CD4-positive, alpha-beta T cell treated with Interleukin-12 subunit alpha and Interleukin-12 subunit beta, for 1 hour (primary cell): Measurements from ENCODE around the gene MED13.
"Not testable (repeated sequence)": the region's sequence is repeated elsewhere in the genome, so short reads cannot be mapped to it uniquely, and the experiment has no call there.

ENCODE experiments used
- DNase-seq: peaks from one replicate; pipeline ENCODE4 v3.0.0-alpha.2; 2020

MED13 gene

GRCh38 chr17:62085511-62086408 is 20.7 kb upstream of the MED13 start:
- DNase-seq, result no peak

- DNase-seq, result no peak
Measured at GRCh38 chr17:62084585-62084984, 19.5 kb upstream of the MED13 start.

GRCh38 chr17:62083651-62084050 is 18.6 kb upstream of the MED13 start:
- no peak for DNase-seq

GRCh38 chr17:62080647-62081046 is 15.6 kb upstream of the MED13 start:
- no peak for DNase-seq

GRCh38 chr17:62078009-62078408 is 12.9 kb upstream of the MED13 start:
- no peak for DNase-seq

- DNase-seq, result no peak
Measured at GRCh38 chr17:62076864-62077788, 12.0 kb upstream of the MED13 start.

- DNase-seq, result no peak
Measured at GRCh38 chr17:62075308-62075815, 10.3 kb upstream of the MED13 start.

GRCh38 chr17:62073993-62074392 is 8.9 kb upstream of the MED13 start:
- no peak for DNase-seq

GRCh38 chr17:62072855-62073254 is 7.8 kb upstream of the MED13 start:
- DNase-seq, result not testable (repeated sequence)

GRCh38 chr17:62070900-62071299 is 5.8 kb upstream of the MED13 start:
- DNase-seq, result no peak

- DNase-seq, result no peak
Measured at GRCh38 chr17:62067165-62068145, 2.4 kb upstream of the MED13 start.

GRCh38 chr17:62065611-62066468 is 762 bp upstream of the MED13 start:
- peak; percentile 99 for DNase-seq

- peak; percentile 56 for DNase-seq
Measured at GRCh38 chr17:62064029-62064790, 868 bp downstream of the MED13 start.

- no peak for DNase-seq
Measured at GRCh38 chr17:62062944-62063343, 2.1 kb downstream of the MED13 start.

GRCh38 chr17:62062302-62062701 is 2.8 kb downstream of the MED13 start:
- DNase-seq, result no peak

- DNase-seq, result no peak
Measured at GRCh38 chr17:62059414-62059813, 5.7 kb downstream of the MED13 start.

- DNase-seq, result no peak
Measured at GRCh38 chr17:62058611-62059010, 6.5 kb downstream of the MED13 start.

- no peak for DNase-seq
Measured at GRCh38 chr17:62057696-62058095, 7.4 kb downstream of the MED13 start.

- no peak for DNase-seq
Measured at GRCh38 chr17:62052765-62053338, 12.2 kb downstream of the MED13 start.

- no peak for DNase-seq
Measured at GRCh38 chr17:62051053-62051452, 14.0 kb downstream of the MED13 start.
